GM19372 (cell line): ENCODE results near the gene RNF157.
"Not testable (repeated sequence)": the region's sequence is repeated elsewhere in the genome, so short reads cannot be mapped to it uniquely, and the experiment has no call there.

Source experiments
- ATAC-seq: cut with Tn5 transposase; IDR thresholded peaks from one replicate; pipeline ENCODE4 v1.9.1; 2021; ENCODE audit warnings: mild to moderate bottlenecking, low read depth, moderate library complexity; ENCODE audit not compliant: unreplicated experiment

Gene RNF157

GRCh38 chr17:76270770-76271668 is 30.7 kb upstream of the RNF157 start:
- no peak for ATAC-seq

DNA sequence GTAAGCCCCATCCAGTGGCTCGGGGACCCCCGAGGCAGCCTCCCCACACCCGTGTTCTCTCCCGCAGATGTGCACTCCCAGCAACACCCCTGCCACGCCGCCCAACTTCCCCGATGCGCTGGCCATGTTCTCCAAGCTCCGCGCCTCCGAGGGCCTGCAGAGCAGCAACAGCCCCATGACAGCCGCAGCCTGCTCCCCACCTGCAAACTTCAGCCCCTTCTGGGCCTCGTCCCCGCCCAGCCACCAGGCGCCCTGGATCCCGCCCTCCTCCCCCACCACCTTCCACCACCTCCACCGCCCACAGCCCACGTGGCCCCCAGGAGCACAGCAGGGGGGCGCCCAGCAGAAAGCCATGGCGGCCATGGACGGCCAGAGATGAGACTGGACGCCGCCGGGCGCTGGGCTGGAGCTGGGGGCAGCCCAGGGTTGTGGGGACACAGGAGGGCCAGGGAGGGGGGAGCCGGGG is 29.9 kb upstream of the RNF157 start:
- ATAC-seq, result no peak

DNA sequence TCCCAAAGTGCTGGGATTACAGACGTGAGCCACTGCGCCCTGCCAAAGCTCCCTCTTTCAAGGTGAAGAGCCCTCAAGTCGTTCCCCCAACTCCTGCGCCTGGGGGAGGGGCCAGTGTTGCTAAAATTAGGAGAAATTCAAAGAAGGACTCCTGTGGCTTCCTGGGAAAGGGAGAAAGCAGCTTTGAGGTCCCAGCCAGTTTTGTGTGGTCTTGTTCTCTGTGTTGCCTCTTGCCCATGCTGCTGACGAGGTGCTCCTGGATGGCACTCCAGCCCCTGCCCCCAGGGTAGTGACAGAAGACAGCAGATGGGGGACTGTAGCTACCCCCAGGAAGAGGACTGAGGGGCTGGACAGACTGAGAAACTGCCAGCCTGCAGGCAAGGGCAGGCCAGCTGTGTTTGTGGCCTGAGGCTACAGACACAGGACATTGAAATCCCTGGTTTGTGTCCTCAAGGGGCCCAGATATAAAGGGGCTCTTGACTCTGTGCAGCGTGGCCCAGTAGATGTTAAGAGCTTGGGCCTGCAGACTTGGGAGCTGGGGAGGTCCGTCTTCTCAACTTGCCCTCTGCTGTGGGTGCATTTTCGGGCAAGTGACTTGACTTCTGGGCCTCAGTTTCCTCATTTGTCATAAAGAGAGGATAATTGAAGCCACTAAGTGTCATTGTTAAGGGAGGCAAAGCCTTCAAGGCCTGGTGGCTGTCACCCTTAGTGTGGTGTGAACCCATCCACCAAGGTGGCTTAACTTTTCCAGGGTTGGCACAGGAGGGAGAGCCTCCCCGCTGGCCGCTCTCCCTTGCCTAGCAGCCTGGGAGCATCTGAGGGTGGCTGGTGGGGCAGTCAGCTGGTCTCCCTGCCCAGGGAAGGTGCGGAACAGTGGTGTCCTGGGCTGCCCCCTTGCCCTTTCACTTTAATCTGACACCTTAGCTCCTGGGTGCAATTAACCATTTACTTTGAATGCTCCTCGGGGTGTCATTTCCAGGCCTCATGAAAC is 29.0 kb upstream of the RNF157 start:
- no peak for ATAC-seq

DNA sequence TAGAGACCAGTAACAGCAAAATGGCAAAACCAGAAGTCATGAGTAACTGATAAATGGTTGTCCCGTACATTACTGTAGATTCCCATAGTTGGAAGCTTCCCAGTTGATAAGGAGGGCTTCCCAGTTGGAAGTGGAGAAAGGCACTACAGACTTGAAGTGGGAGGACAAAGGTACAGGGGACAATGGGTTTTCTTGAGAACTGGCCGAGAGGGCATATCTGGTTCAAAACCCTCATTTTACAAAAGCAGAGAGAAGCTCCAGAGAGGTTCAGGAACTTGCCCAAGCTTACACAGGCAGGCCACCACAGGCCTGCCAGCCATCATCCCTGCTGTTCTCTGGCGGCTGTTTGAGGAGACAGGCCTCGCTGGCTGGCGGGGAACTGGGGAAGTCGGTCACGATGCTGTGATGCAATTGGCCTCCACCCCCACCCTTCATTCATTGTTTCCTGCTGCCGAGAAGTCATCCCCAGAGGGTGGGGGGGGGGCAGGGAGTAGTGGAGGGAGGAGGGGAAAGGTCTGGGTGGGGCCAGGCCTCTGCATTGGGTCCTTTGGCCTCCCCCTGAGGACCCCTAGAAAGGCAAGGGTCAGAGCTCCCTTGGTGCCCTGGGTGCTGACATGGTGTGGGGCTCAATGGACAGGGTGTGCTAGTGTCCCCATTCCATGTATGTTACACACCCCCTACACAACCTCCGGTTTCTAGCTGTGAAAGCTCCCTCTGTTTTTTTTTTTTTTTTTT is 27.9 kb upstream of the RNF157 start:
- no peak for ATAC-seq

DNA sequence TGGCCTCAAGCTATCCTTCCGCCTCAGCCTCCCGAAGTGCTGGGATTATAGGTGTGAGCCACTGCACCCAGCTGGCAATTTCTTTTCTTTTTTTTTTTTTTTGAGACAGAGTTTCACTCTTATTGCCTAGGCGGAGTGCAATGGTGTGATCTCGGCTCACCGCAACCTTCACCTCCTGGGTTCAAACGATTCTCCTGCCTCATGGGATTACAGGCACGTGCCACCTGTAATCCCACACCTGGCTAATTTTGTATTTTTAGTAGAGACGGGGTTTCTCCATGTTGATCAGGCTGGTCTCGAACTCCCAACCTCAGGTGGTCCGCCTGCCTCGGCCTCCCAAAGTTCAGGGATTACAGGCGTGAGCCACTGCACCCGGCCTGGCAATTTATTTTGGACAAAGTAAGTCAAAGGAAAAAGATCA is 27.3 kb upstream of the RNF157 start:
- ATAC-seq, result not testable (repeated sequence)

DNA sequence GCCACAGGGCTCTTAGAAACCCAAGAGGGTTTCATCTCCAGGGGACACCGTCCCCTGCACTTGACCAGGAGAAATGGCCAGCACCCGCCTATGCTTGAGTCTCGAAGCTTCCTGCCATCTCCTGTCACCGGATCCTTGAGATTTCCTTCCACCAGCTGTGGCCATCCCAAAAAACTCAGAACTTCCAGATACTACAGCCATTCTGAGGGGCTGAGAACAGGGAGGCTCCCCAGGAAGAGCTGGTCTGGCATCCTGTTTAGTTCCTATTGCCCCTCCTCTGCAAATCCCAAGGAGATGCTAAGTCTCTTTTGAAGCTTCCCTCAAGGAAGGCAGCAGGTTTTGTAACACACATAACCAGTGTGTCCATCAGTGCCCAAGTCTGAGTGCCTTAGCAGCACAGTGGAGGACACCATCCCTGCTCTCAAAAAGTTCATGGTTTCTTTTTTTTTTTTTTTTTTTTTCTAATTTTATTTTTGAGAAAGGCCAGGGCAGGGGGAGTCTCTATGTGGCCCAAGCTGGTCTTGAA is 26.8 kb upstream of the RNF157 start:
- ATAC-seq, result no peak

GRCh38 chr17:76266244-76266938 is 26.1 kb upstream of the RNF157 start:
- ATAC-seq, result no peak

GRCh38 chr17:76265624-76266243 is 25.4 kb upstream of the RNF157 start:
- ATAC-seq, result no peak

- peak; percentile 85 for ATAC-seq
These were observed 24.7 kb upstream of the RNF157 start, which contains the start of gene UBALD2 for GRCh38 chr17:76264755-76265623. UBALD2 (plus strand) TSS chr17:76265348; CDS start chr17:76265506, 158 bp downstream.

- ATAC-seq, result peak; percentile 0
These were observed 24.1 kb upstream of the RNF157 start for GRCh38 chr17:76264425-76264754.

GRCh38 chr17:76263896-76264295 is 23.6 kb upstream of the RNF157 start:
- no peak for ATAC-seq

- ATAC-seq, result no peak
These were observed 22.5 kb upstream of the RNF157 start for GRCh38 chr17:76262732-76263344.

- ATAC-seq, result no peak
These were observed 21.3 kb upstream of the RNF157 start for GRCh38 chr17:76261421-76262215.

DNA sequence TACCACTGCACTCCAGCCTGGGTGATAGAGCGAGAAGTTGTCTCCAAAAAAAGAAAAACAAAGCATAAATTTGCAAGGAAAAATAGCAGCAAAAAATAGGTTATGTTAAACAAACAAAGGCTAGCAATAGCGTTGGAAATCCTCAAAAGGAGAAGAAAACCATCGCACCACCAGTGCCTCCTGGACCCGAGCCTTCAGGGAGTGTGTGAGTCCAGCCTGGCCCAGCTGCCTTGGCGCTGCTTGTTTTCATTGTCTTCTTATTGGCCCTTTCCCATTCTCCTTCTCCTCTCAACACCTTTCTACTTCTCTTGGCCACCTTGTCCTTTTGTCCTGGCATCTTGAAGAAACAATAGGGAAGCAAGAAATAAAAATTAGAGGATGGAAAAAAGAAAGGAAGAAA is 20.4 kb upstream of the RNF157 start:
- no peak for ATAC-seq

GRCh38 chr17:76260220-76260619 is 19.9 kb upstream of the RNF157 start:
- ATAC-seq, result no peak

GRCh38 chr17:76256430-76257050 is 16.2 kb upstream of the RNF157 start:
- ATAC-seq, result not testable (repeated sequence)
